H1 (cell line): ENCODE measurements around the gene STIM2. TPM values are rescaled to one million over a fixed set of nuclear protein-coding genes. Genes with fewer than 3 reads are reported as not detected.

Experiments
- CBX8 ChIP-seq: fragments of 300-800, 300-1000 bp; sonication (generic); IDR thresholded peaks from 2 replicates; pipeline ENCODE4 v1.7.1; 2016; ENCODE audit warnings: low read depth, low read length, borderline replicate concordance
- CEBPB ChIP-seq: IDR thresholded peaks from 2 replicates; pipeline ENCODE4 v1.6.1; 2012; ENCODE audit warnings: low read depth, low read length
- GTF2F1 ChIP-seq: IDR thresholded peaks from 2 replicates; pipeline ENCODE4 v1.6.1; 2012; ENCODE audit warnings: low read depth, low read length, improper control_type of control experiment, borderline replicate concordance
- RBBP5 ChIP-seq: IDR thresholded peaks from 2 replicates; pipeline ENCODE4 v1.7.1; 2012; ENCODE audit warnings: low read depth, mild to moderate bottlenecking, inconsistent platforms, low read length, moderate library complexity, borderline replicate concordance
- RFX5 ChIP-seq: IDR thresholded peaks from 2 replicates; pipeline ENCODE4 v1.6.1; 2011; ENCODE audit warnings: low read depth, low read length, improper control_type of control experiment, borderline replicate concordance
- RXRA ChIP-seq: IDR thresholded peaks from 2 replicates; pipeline ENCODE4 v1.6.1; 2011; ENCODE audit warnings: low read depth, mild to moderate bottlenecking, low read length, moderate library complexity; ENCODE audit not compliant: insufficient read depth
- SP1 ChIP-seq: IDR thresholded peaks from 2 replicates; pipeline ENCODE4 v1.6.1; 2011; ENCODE audit warnings: low read depth, low read length
- TBP ChIP-seq: IDR thresholded peaks from 2 replicates; pipeline ENCODE4 v1.6.1; 2011; ENCODE audit warnings: low read depth, low read length, improper control_type of control experiment
- TCF12 ChIP-seq: IDR thresholded peaks from 2 replicates; pipeline ENCODE4 v1.6.1; 2011; ENCODE audit warnings: low read depth, mild to moderate bottlenecking, low read length
- YY1 ChIP-seq: IDR thresholded peaks from 2 replicates; pipeline ENCODE4 v1.6.1; 2011; ENCODE audit warnings: low read depth, mild to moderate bottlenecking, low read length
- polyA plus RNA-seq, 7 experiments: library from polyadenylated mRNA; depleted of rRNA in 3 of 7; stranded (reverse) in 5 of 7; unstranded in 2 of 7; fragments of >200 nt in 5 of 7; fragments of 200-250 nt in 2 of 7; gene quantifications; 1 replicate in 5 of 7; 2 replicates in 1 of 7; 4 replicates in 1 of 7; pipeline versions ENCODE4 v1.2.1 to v1.2.3, GENCODE V29; 2011 to 2013; ENCODE audit warnings: missing spikeins in 2 of 7, mixed read lengths in 2 of 7
- total RNA-seq: library from RNA; stranded (reverse); fragmentation: NEBNext Ultra II Directional; extraction: Animal tissue kit (Norgen Biotek cat#: 25700); gene quantifications from 2 replicates; pipeline ENCODE4 v1.2.1, GENCODE V29; 2021
- TF ChIP-seq, protein P1 (sequence below): fragments of 300-600 bp; sonication (generic); IDR thresholded peaks from 2 replicates; pipeline ENCODE4 v1.7.1; 2012; ENCODE audit warnings: low read length, moderate library complexity, mild to moderate bottlenecking, inconsistent platforms; ENCODE audit not compliant: insufficient replicate concordance

STIM2 gene
- total and polyA plus RNA-seq, 2 of the 8 experiments (the other 6 are each of a cell fraction or from before 2014, with no cell fraction given) = 22.9 to 23.0 TPM

DNA sequence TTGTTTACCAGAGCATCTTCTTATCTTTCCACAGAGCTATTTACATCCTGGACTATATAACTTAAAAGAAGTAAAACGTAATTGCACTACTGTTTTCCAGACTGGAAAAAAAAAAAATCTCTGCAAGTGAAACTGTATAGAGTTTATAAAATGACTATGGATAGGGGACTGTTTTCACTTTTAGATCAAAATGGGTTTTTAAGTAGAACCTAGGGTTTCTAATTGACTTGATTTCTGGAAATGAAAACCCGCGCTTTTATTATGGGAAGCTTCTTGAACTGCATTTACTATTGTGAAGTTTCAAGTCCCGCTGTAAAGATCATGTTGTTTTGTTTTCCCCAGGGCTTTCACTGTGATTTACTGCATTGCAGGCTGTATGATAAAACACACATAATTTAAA is 162.7 kb downstream of the STIM2 start (continued):
- TF ChIP-seq TCF12 (no peak), TBP (no peak), SP1 (no peak), RBBP5 (no peak), CEBPB (no peak), RFX5 (no peak), RXRA (no peak), YY1 (no peak), GTF2F1 (no peak), CBX8 (no peak)
- TF ChIP-seq, protein P1, sequence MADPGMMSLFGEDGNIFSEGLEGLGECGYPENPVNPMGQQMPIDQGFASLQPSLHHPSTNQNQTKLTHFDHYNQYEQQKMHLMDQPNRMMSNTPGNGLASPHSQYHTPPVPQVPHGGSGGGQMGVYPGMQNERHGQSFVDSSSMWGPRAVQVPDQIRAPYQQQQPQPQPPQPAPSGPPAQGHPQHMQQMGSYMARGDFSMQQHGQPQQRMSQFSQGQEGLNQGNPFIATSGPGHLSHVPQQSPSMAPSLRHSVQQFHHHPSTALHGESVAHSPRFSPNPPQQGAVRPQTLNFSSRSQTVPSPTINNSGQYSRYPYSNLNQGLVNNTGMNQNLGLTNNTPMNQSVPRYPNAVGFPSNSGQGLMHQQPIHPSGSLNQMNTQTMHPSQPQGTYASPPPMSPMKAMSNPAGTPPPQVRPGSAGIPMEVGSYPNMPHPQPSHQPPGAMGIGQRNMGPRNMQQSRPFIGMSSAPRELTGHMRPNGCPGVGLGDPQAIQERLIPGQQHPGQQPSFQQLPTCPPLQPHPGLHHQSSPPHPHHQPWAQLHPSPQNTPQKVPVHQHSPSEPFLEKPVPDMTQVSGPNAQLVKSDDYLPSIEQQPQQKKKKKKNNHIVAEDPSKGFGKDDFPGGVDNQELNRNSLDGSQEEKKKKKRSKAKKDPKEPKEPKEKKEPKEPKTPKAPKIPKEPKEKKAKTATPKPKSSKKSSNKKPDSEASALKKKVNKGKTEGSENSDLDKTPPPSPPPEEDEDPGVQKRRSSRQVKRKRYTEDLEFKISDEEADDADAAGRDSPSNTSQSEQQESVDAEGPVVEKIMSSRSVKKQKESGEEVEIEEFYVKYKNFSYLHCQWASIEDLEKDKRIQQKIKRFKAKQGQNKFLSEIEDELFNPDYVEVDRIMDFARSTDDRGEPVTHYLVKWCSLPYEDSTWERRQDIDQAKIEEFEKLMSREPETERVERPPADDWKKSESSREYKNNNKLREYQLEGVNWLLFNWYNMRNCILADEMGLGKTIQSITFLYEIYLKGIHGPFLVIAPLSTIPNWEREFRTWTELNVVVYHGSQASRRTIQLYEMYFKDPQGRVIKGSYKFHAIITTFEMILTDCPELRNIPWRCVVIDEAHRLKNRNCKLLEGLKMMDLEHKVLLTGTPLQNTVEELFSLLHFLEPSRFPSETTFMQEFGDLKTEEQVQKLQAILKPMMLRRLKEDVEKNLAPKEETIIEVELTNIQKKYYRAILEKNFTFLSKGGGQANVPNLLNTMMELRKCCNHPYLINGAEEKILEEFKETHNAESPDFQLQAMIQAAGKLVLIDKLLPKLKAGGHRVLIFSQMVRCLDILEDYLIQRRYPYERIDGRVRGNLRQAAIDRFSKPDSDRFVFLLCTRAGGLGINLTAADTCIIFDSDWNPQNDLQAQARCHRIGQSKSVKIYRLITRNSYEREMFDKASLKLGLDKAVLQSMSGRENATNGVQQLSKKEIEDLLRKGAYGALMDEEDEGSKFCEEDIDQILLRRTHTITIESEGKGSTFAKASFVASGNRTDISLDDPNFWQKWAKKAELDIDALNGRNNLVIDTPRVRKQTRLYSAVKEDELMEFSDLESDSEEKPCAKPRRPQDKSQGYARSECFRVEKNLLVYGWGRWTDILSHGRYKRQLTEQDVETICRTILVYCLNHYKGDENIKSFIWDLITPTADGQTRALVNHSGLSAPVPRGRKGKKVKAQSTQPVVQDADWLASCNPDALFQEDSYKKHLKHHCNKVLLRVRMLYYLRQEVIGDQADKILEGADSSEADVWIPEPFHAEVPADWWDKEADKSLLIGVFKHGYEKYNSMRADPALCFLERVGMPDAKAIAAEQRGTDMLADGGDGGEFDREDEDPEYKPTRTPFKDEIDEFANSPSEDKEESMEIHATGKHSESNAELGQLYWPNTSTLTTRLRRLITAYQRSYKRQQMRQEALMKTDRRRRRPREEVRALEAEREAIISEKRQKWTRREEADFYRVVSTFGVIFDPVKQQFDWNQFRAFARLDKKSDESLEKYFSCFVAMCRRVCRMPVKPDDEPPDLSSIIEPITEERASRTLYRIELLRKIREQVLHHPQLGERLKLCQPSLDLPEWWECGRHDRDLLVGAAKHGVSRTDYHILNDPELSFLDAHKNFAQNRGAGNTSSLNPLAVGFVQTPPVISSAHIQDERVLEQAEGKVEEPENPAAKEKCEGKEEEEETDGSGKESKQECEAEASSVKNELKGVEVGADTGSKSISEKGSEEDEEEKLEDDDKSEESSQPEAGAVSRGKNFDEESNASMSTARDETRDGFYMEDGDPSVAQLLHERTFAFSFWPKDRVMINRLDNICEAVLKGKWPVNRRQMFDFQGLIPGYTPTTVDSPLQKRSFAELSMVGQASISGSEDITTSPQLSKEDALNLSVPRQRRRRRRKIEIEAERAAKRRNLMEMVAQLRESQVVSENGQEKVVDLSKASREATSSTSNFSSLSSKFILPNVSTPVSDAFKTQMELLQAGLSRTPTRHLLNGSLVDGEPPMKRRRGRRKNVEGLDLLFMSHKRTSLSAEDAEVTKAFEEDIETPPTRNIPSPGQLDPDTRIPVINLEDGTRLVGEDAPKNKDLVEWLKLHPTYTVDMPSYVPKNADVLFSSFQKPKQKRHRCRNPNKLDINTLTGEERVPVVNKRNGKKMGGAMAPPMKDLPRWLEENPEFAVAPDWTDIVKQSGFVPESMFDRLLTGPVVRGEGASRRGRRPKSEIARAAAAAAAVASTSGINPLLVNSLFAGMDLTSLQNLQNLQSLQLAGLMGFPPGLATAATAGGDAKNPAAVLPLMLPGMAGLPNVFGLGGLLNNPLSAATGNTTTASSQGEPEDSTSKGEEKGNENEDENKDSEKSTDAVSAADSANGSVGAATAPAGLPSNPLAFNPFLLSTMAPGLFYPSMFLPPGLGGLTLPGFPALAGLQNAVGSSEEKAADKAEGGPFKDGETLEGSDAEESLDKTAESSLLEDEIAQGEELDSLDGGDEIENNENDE = no peak
